ENCODE data around the gene POTED.
"Not testable (repeated sequence)": the region's sequence is repeated elsewhere in the genome, so short reads cannot be mapped to it uniquely, and the experiment has no call there.

The POTED gene

DNA sequence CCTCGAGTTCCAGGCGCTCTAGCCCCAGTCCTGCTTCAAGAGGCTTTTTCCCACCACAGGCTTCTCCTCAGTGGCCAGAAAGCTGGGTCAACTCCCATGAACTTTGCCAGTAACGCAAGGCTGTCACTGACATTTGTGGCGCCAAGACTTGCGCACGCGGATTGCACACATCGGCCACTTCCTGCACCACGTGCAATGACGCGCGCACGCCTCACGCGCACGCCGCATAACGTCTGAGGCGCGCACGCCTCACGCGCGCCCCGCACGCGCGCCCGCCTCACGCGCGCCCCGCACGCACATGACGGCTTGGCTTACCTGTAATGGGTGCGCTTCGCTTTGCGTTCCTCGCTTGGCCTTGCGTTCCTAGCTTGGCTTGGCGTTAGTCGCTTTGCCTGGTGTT, at the start of gene POTED:
TSS of gene POTED (plus strand) at position 301 of the 400 bp plus-strand sequence. CDS start 452 bp downstream, outside the sequence.
- not testable (repeated sequence) for H3K79me2 ChIP-seq (ENCODE audit: control insufficient read depth, insufficient read depth, low read length, unreplicated experiment); H3K36me3 ChIP-seq (ENCODE audit: insufficient read depth, low read length); H3K27me3 ChIP-seq (ENCODE audit: insufficient read depth, low read length); H3K4me1 ChIP-seq (ENCODE audit: control insufficient read depth, insufficient read depth, low read length, unreplicated experiment); H3K4me3 ChIP-seq (ENCODE audit: low read depth, low read length); H2AFZ ChIP-seq (ENCODE audit: low read length, unreplicated experiment); H3K27ac ChIP-seq (ENCODE audit: low read depth, low read length)

DNA sequence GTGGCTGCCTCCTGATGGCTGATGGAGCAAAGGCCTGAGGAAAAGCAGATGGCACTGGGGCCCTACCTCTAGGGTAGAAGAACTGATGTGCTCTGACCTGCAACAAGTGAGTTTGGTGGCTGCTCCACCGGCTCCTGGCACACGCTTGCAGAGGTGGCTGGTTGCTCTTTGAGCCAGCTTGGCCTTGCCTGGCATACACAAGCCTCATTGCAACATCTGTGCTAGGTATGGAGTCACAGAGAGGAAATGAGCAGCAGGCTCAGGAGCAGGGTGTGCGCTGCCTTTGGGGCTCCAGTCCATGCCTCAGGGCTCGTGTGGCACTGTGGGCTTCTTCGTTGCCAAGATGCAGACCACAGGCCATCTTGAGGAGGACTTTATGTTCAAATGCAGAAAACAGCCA, 40.5 kb downstream of the POTED start:
- not testable (repeated sequence) for H3K27ac ChIP-seq (ENCODE audit: low read depth, low read length); H3K27me3 ChIP-seq (ENCODE audit: insufficient read depth, low read length); H3K4me3 ChIP-seq (ENCODE audit: low read depth, low read length); H2AFZ ChIP-seq (ENCODE audit: low read length, unreplicated experiment); H3K4me1 ChIP-seq (ENCODE audit: control insufficient read depth, insufficient read depth, low read length, unreplicated experiment); H3K36me3 ChIP-seq (ENCODE audit: insufficient read depth, low read length); H3K79me2 ChIP-seq (ENCODE audit: control insufficient read depth, insufficient read depth, low read length, unreplicated experiment)

DNA sequence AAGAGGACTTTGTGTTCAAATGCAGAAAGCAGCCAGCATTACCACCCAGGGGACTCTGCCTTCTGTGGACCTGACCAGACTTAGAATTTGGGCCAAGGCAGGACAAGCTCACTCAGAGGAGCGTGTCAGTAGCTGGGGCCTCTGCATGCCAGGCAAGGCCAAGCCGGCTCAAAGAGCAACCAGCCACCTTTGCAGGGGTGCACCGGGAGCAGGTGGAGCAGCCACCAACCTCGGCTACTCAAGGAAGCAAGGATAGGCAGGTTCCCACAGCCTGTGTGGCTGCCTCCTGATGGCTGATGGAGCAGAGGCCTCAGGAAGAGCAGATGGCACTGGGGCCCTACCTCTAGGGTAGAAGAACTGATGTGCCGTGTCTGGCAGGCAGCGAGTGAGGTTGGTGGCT, 42.2 kb downstream of the POTED start:
- H3K4me1 ChIP-seq (ENCODE audit: control insufficient read depth, insufficient read depth, low read length, unreplicated experiment); H3K36me3 ChIP-seq (ENCODE audit: insufficient read depth, low read length); H3K4me3 ChIP-seq (ENCODE audit: low read depth, low read length); H3K27me3 ChIP-seq (ENCODE audit: insufficient read depth, low read length); H2AFZ ChIP-seq (ENCODE audit: low read length, unreplicated experiment); H3K27ac ChIP-seq (ENCODE audit: low read depth, low read length); H3K79me2 ChIP-seq (ENCODE audit: control insufficient read depth, insufficient read depth, low read length, unreplicated experiment): not testable (repeated sequence)

All from ACC112 (cell line).